NB4 (cell line): ENCODE data around the gene PAPOLB.

Source experiments
- CTCF ChIP-seq: IDR thresholded peaks from one replicate; pipeline ENCODE4 v1.5.1; 2012; ENCODE audit warnings: low read depth, low read length
- MAX ChIP-seq: IDR thresholded peaks from 2 replicates; pipeline ENCODE4 v1.6.1; 2011; ENCODE audit warnings: low read depth, low read length
- POLR2A ChIP-seq: IDR thresholded peaks from 2 replicates; pipeline ENCODE4 v1.6.1; 2011; ENCODE audit warnings: mild to moderate bottlenecking; ENCODE audit not compliant: insufficient read length; ENCODE audit errors: extremely low read depth

- no peak for TF ChIP-seq CTCF
- no peak for TF ChIP-seq POLR2A
- TF ChIP-seq MAX: no peak
Observed at GRCh38 chr7:4856336-4857057, 5.3 kb downstream of the PAPOLB start.
